Common myeloid progenitor, CD34-positive (primary cell): Measurements from ENCODE around the gene ZC3H13.

ENCODE experiments used
- CTCF ChIA-PET: fragments of 350-600 bp; sonication (Branson Sonifier 250); formaldehyde crosslinking; loops from one replicate; lab custom pipeline; 2021; ENCODE audit warnings: antibody characterized with exemption; lab: Charles Lee
- POLR2A ChIA-PET: fragments of 350-600 bp; sonication (Branson Sonifier 250); formaldehyde crosslinking; loops from one replicate; lab custom pipeline; 2021; ENCODE audit warnings: antibody characterized with exemption; lab: Charles Lee
- DNase-seq, 3 donors: peaks; one replicate each; pipeline versions ENCODE4 v3.0.0 to v3.0.0-alpha.2; 2013
- H3K27ac ChIP-seq, 2 experiments: 1 replicate in 1 of 2; 2 replicates in 1 of 2; pipeline ENCODE4 v1.7.0; 2013; ENCODE audit warnings: inconsistent platforms in 2 of 2, low read length in 2 of 2, mild to moderate bottlenecking in 2 of 2, low read depth in 1 of 2, moderate library complexity in 1 of 2; ENCODE audit not compliant: severe bottlenecking in 2 of 2, insufficient read depth in 1 of 2, poor library complexity in 1 of 2
- H3K27me3 ChIP-seq, 5 experiments: replicated peaks in 2 of 5; 1 replicate in 3 of 5; 2 replicates in 2 of 5; pipeline versions ENCODE4 v1.6.1 to v1.7.0; 2013; ENCODE audit warnings: low read length in 4 of 5, mild to moderate bottlenecking in 2 of 5, moderate library complexity in 2 of 5, inconsistent platforms in 1 of 5; ENCODE audit not compliant: insufficient read depth in 5 of 5, control insufficient read depth in 4 of 5
- H3K36me3 ChIP-seq, 4 experiments: 1 replicate in 2 of 4; 2 replicates in 2 of 4; pipeline versions ENCODE4 v1.6.1 to v1.7.0; 2013; ENCODE audit warnings: low read length in 3 of 4, control low read depth in 1 of 4, mild to moderate bottlenecking in 1 of 4; ENCODE audit not compliant: control insufficient read depth in 4 of 4, insufficient read depth in 4 of 4
- H3K4me1 ChIP-seq, 4 experiments: 1 replicate in 3 of 4; 2 replicates in 1 of 4; pipeline versions ENCODE4 v1.6.1 to v1.7.1; 2013; ENCODE audit warnings: low read length in 3 of 4, mild to moderate bottlenecking in 3 of 4, control low read depth in 1 of 4, inconsistent platforms in 1 of 4, moderate library complexity in 1 of 4; ENCODE audit not compliant: control insufficient read depth in 4 of 4, insufficient read depth in 4 of 4; ENCODE audit errors: control extremely low read depth in 1 of 4
- H3K4me3 ChIP-seq, 7 experiments: 1 replicate in 4 of 7; 2 replicates in 3 of 7; pipeline versions ENCODE4 v1.5.1 to v1.7.0; 2013; ENCODE audit warnings: mild to moderate bottlenecking in 7 of 7, low read length in 6 of 7, moderate library complexity in 6 of 7, inconsistent platforms in 2 of 7, low read depth in 2 of 7, control low read depth in 1 of 7; ENCODE audit not compliant: insufficient read depth in 4 of 7, control insufficient read depth in 1 of 7; ENCODE audit errors: extremely low read depth in 1 of 7
- H3K9me3 ChIP-seq, 5 experiments: 1 replicate in 4 of 5; 2 replicates in 1 of 5; pipeline versions ENCODE4 v1.6.1 to v1.7.1; 2013; ENCODE audit warnings: low read length in 4 of 5, mild to moderate bottlenecking in 2 of 5, inconsistent platforms in 1 of 5, low read depth in 1 of 5, moderate library complexity in 1 of 5; ENCODE audit not compliant: control insufficient read depth in 4 of 5, insufficient read depth in 2 of 5; ENCODE audit errors: control extremely low read depth in 1 of 5
- WGBS: methylation state at CpG from one replicate; pipeline ENCODE4 v1.1.5; 2013; ENCODE audit not compliant: insufficient coverage; 5-methylcytosine and 5-hydroxymethylcytosine counted together

Gene ZC3H13

DNA sequence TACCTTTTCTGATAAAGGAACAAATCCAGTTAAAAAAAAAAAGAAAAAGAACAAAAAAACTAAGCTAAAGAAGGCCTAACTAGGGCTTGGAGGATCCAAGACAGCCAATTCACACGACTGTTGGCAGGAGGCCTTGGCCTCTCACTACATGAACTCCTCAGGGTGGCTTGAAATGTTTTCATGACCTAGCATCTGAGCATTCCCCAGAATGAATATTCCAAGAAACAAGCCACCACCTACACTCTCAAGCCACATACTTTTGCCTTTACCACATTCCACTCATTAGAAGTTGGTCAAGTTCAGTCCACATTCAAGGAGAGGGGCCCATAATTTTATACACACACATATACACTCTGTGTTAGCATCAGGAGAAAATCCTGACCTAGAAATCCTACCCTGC lies 103.4 kb downstream of the ZC3H13 start:
- ChIA-PET CTCF (no interaction called here), POLR2A (no interaction called here)
- H3K36me3 ChIP-seq: no peaks in the 10 kb centered on the region
- H3K27me3 ChIP-seq: no peaks in the 10 kb centered on the region
- H3K4me1 ChIP-seq: peaks cover 4 to 9% (median 7%) of the 10 kb centered on the region in 4 experiments
- no peak overlapping the region for H3K27ac ChIP-seq
- DNase-seq: no peak
- H3K9me3 ChIP-seq: no peaks in the 10 kb centered on the region
- WGBS: 86% methylated on average over 1 of the region's 1 CpG
- H3K4me3 ChIP-seq: no peak overlapping the region

DNA sequence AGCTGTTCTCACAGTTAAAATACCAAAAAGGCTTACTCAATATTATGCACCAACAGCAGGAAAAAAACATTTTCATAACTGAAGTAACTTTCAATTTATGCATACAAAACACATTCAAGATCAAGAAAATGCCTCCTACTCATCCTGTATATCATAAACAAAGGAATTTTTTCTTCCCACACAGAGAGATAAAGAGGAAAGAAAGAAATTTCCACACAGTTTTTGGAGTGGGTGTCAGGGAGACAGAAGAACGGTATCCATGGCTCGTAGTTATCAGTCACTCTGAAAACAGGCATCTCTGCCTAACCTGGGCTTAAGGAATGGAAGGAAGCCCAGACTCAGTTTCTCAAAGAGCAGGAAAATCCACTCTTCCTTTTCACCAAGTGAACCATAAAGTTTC lies 108.6 kb downstream of the ZC3H13 start:
- POLR2A ChIA-PET: no interaction called here
- Histone ChIP-seq H3K36me3 (no peaks in the 10 kb centered on the region), H3K27me3 (no peaks in the 10 kb centered on the region), H3K4me3 (no peak overlapping the region), H3K4me1 (peaks cover 0 to 9% (median 6%) of the 10 kb centered on the region in 4 experiments), H3K9me3 (no peaks in the 10 kb centered on the region), H3K27ac (no peak overlapping the region)
- CTCF ChIA-PET: no interaction called here
- 92% methylated on average over 2 of the region's 2 CpGs for WGBS
- DNase-seq: no peak

- CTCF ChIA-PET: no interaction called here
- no peaks in the 10 kb centered on the region for H3K9me3 ChIP-seq
- peaks cover 0 to 9% (median 6%) of the 10 kb centered on the region in 4 experiments for H3K4me1 ChIP-seq
- WGBS: no CpG with 5 or more reads among the region's 2 CpGs
- no peak overlapping the region for H3K27ac ChIP-seq
- DNase-seq: no peak
- H3K36me3 ChIP-seq: no peaks in the 10 kb centered on the region
- POLR2A ChIA-PET: no interaction called here
- H3K4me3 ChIP-seq: no peak overlapping the region
- H3K27me3 ChIP-seq: no peaks in the 10 kb centered on the region
These were observed 109.4 kb downstream of the ZC3H13 start for GRCh38 chr13:45943120-45943519.

GRCh38 chr13:45941261-45941660 lies 111.3 kb downstream of the ZC3H13 start:
- DNase-seq: no peak
- ChIA-PET POLR2A (interaction anchor here (0.6 kb wide), 1 partner anchor 670 kb away, joined by 4 read pairs; no protein-coding TSS in a partner anchor), CTCF (interaction anchor here (2.2 kb wide), 1 partner anchor 12 kb away, joined by 6 read pairs; no protein-coding TSS in a partner anchor)
- no CpG with 5 or more reads among the region's 1 CpG for WGBS
- Histone ChIP-seq H3K9me3 (no peaks in the 10 kb centered on the region), H3K27ac (no peak overlapping the region), H3K27me3 (no peaks in the 10 kb centered on the region), H3K4me1 (no peaks in the 10 kb centered on the region), H3K4me3 (no peak overlapping the region), H3K36me3 (no peaks in the 10 kb centered on the region)

DNA sequence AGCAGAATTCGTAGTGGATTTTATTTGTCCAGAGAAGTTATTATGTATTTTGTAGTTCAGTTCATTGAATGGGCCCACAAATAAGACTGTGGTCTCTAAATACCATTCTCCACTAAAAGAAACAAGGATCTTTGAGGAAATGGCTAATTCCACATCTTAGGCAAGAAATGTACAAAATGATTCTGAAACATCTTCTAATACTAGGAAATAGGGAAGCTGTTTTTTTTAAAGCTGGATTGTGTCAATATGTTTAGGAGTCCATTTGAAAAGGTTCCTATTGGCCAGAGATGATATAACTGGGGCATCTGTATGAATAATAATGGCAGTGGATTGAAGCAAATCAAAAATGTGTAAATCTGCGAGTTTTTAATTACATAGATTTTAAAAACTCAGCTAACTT lies 112.5 kb downstream of the ZC3H13 start:
- no peak for DNase-seq
- H3K4me3 ChIP-seq: no peak overlapping the region
- no CpG with 5 or more reads among the region's 2 CpGs for WGBS
- CTCF ChIA-PET: no interaction called here
- no peaks in the 10 kb centered on the region for H3K4me1 ChIP-seq
- no peaks in the 10 kb centered on the region for H3K36me3 ChIP-seq
- no peak overlapping the region for H3K27ac ChIP-seq
- POLR2A ChIA-PET: no interaction called here
- H3K27me3 ChIP-seq: no peaks in the 10 kb centered on the region
- no peaks in the 10 kb centered on the region for H3K9me3 ChIP-seq

- H3K4me3 ChIP-seq: no peak overlapping the region
- ChIA-PET POLR2A (no interaction called here), CTCF (no interaction called here)
- H3K27me3 ChIP-seq: no peaks in the 10 kb centered on the region
- no peaks in the 10 kb centered on the region for H3K9me3 ChIP-seq
- peaks cover 4 to 13% (median 10%) of the 10 kb centered on the region in 4 experiments for H3K4me1 ChIP-seq
- no peaks in the 10 kb centered on the region for H3K36me3 ChIP-seq
- 70% methylated on average over 3 of the region's 4 CpGs for WGBS
- DNase-seq: no peak
- no peak overlapping the region for H3K27ac ChIP-seq
These were observed 115.9 kb downstream of the ZC3H13 start for GRCh38 chr13:45936621-45937020.

DNA sequence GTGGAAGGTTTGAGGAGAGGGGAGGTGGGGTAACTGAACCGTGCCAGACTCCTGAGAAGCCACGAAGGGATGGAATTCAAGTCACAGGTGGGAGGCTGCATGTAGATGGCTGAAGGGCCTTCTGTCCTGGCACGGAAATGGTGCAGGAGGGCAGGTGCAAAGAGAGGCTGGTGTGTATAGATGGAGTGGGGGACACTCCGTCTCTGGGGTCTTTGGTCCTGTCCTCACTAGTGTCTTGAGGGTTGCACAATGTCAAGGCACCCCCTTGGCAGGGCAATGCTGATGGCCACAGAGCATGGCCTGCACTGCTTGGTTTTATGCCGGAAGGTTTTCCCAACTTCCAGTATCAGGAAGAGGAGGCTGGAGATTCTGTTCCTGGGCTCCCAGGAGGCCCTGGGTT lies 118.3 kb downstream of the ZC3H13 start:
- H3K36me3 ChIP-seq: no peaks in the 10 kb centered on the region
- no peak overlapping the region for H3K4me3 ChIP-seq
- no peak overlapping the region for H3K27ac ChIP-seq
- no peak for DNase-seq
- H3K27me3 ChIP-seq: no peaks in the 10 kb centered on the region
- ChIA-PET CTCF (interaction anchor here (0.9 to 1.1 kb wide), 2 partner anchors 9 to 48 kb away, joined by 3 read pairs; no protein-coding TSS in a partner anchor), POLR2A (no interaction called here)
- H3K4me1 ChIP-seq: peaks cover 4 to 13% (median 10%) of the 10 kb centered on the region in 4 experiments
- no peaks in the 10 kb centered on the region for H3K9me3 ChIP-seq
- 98% methylated on average over 4 of the region's 5 CpGs for WGBS
